Medulla oblongata (tissue), 1 donor: ENCODE data around the gene FAM9C.
A peak's percentile ranks its signal among the peaks of the same experiment; 100 is the strongest.

Experiments used
- DNase-seq: peaks from one replicate; pipeline ENCODE4 v3.0.0-alpha.2; 2015; ENCODE audit errors: extremely low spot score

FAM9C gene

DNA sequence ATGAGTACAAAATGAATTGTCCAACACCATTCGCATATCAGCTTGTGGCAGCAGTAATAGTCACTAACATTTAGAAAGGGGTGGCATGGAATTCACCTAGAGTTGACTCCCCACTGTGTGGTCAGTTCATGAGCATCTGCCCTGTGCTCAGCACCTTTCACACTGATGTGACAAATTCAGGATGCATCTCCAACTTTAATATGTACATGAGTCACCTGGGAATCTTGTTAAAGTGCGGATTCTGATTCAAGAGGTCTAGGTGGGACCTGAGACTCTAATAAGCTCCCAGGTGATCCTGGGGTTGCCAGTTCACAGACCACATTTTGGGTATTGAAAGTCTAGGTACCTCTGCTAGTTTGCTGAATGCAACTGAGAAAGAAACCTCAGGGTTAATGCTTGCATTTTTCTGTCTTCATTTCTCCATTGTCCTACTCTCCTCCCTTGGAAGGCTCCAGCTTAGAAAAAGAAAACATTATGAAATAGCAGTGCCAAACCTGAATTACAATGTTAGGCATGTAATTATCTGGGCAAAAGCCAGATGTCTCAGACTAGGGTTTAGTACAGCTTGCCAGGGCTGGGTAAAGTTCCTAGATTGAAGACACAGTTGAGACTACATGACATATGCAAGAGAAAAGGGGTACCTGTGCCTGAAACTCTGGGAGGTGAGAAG, 36.8 kb downstream of the FAM9C start:
- no peak for DNase-seq

DNA sequence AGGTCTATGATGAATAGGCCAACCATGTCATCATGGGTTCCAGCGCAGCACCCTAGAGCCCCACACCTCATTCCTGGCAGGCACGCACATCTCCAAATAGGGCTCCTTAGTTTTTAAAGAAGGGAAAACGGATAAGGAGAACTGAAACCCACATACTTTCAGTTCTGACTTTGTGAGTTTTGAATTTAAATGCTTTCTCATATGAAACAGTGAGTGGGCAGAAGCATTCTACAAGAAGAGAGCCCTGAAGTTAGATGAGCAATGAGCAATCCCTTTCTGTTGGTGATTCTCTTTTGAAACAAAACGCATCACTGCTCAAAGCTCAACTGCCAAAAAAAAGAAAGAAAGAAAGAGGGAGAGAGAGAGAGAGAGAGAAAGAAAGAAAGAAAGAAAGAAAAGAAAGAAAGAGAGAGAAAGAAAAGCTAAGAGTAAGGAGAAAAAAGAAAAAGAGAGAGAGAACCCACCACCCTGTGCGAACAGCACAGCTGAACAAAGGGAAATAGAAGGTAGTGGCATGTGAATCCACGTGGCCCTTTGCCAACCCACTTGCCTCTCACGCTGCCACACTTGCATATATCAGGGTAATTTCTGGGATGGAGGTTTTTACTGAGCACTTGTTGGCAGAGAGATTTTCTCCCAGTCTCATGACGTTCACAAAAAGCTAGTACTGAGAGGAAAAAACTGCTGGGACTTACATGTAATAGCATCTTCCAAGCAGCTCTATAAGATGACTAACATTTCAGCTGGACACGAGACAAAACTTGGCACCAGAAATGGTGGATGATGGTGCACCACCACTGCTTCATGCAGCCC, 38.6 kb downstream of the FAM9C start:
- peak; percentile 52 for DNase-seq

DNA sequence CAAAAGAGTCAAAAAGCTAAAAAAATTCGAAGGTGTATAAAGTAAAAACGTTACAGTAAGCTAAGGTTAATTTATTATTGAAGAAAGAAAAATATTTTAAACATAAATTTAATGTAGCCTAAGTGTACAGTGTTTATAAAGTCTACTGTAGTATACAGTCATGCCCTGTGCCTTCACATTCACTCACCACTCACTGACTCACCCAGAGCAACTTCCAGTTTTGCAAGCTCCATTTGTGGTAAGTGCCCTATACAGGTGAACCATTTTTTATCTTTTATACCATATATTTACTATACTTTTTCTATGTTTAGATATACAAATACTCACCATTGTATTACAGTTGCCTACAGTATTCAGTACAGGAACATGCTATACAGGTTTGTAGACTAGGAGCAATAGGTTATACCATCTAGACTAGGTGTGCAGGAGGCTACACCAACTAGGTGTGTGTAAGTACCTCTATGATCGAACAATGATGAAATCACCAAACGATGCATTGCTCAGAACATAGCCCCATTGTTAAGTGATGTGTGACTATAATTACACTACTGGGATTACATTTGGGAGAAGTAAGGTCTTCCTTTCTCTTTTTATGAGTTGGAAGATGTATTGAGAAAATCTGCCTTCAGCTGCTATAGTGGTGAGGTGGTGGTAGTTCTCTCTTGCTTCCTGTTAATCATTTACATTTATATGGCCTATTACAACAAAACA, 42.3 kb downstream of the FAM9C start:
- DNase-seq, result no peak

DNA sequence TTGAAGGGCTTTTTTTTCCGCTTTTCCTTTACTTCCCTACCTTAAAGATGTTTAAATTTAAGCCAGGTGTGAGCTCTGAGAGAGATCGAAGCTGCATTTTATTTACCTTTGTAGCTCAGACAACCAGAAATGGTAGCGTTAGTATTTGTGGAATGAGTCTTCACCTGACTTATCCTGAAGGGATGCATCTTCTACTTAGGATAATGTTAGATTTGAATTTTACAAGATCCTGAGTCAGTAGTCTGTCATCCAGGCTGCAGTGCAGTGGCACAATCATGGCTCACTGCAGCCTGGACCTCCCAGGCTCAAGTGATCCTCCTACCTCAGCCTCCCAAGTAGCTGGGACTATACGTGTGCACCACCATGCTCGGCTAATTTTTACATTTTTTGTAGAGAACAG, 43.3 kb downstream of the FAM9C start:
- DNase-seq, result no peak

DNA sequence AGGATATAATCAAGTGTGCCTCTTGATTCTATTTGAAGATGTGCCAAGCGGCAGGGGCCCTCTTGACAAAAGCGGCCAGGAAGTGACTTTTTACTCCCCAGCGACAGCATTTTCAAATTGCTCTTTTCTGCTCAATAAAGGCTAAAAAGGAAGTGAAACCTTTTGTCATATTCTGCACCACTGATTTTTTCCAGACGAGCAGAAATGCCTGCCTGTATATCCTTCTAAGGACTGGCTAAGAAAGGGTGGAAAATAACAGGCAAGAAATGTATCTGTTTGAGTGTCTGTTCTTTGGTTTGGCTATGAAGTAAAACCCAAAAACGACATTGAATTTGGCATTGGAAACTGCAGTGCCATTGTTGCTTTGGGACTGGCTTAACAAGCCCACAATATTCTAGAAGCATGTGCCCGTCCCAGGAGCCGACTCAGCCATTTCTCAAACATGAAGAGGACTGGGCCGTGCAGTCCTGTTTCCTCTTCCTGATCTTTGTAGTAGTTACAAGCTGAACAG, 44.1 kb downstream of the FAM9C start:
- DNase-seq, result peak; percentile 68

DNA sequence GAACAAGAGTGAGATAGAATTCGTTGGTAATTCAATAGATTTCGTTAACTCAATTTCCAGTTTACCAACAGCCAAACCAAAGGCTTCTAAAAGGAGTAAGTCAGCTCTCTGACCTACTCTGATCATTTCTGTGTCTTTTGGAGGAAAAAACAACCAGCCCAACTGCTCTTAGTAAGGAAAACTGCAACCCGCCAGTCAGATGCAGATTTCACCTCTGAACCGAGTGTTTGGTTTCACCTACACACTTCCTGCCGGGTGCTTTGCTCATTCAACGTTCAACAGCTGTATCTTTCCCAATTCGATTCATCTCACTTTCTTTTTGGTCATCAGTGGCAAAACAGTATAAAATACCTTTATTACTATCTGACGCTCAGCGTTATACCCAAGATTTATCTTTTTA, 45.0 kb downstream of the FAM9C start:
- DNase-seq, result no peak

DNA sequence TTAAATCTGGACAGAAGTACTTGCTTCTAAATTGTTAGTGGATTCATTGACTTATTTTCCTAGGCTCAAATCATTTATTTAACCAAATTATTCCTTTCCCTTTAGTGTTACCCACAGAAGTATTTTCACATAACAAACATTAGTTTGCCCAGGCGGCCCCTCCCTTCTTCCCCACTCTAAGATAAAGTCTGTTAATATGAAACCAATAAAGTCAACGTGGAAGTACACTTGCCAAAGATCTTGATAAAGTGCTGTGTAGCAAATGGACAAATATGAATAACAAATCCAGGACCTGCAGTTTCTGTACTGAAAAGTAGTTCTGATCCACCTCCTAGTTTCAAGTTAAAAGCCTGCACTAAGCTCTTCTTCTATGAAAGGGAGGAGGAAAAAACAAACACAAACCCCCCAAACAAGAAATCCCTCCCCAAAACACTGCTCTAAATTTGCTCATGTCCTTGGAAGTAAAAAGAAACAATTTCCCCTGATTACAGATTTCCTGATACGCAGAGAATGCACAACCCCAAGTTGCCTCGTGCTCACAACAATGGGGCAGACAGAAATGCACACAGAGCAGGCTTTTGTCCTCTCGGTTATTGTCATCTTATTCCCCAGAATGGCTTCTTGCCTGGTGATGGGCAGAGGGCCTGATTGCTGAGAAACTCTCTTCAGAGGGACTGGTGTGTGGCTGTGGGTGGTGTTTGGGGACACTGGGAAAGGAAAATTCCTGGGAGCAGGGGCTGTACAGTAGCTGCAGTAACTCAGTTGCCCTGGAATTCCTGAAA, 46.3 kb downstream of the FAM9C start:
- DNase-seq, result peak; percentile 85

DNA sequence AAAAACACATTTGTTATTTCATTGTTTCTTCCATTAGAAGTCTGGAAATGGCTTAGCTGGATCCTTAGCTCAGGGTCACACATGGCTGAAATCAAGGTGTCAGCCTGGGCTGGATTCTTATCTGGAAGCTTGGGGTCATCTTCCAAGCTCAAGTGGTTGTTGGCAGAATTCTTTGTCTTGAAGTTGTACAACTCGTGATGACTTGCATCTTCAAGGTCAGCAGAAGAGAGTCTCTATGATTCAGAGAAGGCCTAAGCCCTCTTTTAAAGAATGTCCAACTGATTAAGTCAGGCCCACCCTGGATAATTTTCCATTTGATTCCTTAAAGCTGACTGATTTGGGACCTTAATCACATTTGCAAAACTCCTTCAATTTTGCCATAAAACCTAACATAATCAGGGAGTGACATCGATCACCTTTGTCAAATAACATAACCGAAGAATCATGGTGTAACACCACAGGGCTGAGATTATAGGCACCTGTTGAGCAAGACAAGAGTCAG, 47.4 kb downstream of the FAM9C start:
- no peak for DNase-seq

DNA sequence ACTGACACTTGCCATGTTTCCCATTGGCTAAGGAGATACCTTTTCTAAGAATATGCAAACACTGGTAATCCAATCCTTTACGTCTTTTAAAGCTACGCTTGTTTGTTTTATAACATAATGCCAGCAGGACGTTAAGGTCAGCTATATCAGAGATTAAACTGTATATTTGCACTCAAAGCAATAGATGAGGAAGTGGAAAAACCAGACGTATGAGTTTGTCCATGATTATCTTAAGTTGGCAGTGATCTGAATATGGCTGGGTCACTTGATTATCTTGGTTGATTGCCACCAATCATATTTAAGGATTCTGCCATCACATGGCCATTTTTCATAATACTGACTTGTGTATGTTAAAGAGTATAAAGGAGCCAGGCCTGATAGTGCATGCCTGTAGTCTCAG, 50.1 kb downstream of the FAM9C start:
- no peak for DNase-seq

DNA sequence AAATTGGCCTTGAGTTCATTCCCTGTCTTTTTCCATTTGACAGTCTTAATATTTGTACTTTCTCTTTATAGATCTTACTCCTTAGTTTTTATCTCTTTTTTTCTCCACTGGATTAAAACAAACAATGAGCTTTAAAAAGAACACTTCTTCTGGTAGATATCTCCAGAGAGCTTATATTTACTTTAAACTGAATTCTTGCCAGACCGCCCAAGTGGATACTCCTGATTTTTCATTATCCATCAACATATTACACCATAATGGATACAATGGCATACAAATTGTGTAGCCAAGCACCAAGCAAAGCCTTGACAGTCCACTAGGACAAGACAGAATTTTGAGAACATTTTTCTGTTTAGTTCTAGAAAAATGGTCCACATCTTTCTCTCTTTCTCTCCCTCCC, 50.6 kb downstream of the FAM9C start:
- no peak for DNase-seq

DNA sequence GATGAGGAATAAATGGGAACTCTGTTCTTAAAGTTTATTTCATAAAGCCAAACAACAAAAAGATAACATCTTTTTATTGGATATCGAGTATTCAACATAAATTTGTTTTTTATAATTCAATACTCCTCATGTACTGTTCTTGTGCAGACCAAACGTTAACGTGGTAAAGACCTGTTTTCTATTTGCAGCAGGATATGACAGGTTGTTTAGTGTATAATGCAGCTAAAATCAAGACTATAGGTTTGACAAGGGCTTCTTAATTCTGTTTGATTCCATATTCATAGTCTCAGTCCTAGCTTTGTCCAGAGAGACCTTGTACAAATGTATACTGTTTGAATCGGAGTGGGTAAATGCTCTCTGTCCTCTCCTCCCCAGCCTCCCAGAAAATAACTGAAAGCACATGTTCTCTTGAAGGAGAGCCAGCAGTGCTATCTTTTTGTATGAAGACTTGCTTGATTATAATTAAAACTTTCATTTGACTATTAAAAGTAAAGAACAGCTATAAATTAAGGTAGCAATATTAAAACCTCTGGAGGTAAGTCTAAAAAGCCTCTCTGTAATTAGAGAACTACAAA, 51.8 kb downstream of the FAM9C start:
- no peak for DNase-seq

DNA sequence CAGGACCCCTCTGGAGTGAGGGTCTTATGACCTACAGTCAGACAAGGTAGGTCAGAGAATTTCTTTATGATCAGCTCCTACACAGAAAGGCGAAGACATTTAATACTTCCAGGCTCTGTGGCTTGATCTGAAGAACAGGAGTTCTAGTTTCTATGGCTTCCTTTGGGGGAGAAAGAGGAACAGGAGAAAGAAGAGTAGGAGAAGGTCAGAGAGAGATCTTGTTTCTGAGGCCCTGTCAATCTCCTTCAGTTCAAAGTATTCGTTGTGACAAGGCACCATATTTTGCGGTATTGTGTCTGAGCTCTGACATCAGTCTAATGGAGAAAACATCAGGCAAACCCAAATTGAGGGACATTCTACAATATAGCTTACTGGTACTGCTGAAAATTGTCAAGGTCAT, 52.8 kb downstream of the FAM9C start:
- no peak for DNase-seq

DNA sequence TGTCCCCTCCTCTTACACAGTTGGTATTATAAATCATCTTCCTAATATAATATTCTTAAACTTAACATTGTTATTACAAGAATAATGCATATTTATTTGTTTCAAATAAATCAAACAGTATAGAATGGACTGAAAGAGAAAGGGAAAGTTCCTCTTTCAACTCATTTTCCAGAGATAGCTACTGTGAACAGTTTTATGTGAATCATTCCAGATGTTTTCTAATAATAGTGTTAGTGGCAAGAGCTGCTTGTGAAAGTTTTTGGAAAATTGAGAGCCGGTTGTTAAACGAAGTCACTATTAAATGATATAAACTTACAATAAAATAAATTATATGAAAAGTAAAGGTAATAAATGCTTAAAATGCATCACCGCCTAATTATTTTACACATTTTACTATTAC, 55.0 kb downstream of the FAM9C start:
- DNase-seq, result no peak

DNA sequence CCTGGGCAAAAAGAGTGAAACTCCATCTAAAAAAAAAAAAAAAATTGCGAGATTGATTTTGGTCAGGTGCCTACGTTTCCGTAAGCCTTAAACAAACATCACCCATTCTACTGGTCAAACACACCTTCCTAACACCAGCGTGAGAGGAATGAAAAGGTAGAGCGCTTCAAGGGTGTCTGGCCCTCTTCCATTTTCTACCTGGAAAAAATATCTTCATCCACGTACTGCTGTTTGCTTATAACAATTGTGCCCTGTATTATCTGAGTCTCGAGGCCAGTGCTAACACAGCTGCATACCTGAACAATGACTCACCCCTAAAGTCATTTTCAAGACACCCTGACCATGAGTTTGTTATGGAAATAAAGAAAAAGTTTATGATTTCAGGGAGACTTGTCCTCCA, 55.6 kb downstream of the FAM9C start:
- DNase-seq, result no peak

DNA sequence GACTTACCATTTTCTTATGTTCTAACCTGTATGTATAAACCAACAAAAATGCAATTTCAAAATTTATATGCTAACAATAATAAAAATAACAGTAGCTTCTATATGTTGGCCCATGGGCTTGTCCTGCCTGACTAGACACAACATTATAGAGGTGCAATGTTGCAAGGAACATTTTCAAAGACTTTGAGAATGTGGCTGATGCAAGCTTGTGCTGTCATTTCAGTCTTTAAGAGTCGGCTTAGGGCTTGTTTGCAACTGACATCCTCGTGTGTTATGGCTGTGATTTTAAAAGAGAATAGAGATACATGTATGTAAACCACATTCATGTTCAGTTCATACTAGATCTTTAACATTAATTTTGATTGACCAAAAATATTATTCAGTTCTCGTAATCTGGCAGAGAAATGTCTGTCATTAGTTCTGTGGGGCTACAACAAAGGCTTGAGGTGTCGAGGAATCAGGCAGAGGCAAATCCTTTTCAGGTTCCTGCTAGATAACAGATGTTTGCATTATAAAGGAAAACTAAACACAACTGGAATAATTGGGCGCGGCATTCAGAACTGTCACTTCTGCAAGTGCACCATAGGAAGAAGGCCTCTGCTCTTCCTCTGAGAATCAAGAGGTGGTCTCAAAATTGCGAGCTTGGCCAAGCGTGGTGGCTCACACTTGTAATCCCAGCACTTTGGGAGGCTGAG, 56.4 kb downstream of the FAM9C start:
- no peak for DNase-seq

DNA sequence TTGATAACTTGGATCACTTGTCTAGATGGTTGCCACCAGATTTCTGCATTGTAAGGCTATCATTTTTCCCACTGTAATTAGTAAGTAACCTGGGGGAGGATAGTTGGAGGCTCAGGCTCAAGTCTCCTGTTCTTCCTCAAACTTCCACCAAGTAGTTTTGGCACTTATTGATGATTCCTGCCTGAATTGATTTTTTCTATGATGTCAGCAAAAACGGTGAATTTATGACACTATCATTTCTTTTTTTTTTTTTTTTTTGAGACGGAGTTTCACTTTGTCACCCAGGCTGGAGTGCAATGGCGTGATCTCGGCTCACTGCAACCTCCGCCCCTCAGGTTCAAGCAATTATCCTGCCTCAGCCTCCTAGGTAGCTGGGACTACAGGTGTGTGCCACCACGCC, 57.1 kb downstream of the FAM9C start:
- no peak for DNase-seq

DNA sequence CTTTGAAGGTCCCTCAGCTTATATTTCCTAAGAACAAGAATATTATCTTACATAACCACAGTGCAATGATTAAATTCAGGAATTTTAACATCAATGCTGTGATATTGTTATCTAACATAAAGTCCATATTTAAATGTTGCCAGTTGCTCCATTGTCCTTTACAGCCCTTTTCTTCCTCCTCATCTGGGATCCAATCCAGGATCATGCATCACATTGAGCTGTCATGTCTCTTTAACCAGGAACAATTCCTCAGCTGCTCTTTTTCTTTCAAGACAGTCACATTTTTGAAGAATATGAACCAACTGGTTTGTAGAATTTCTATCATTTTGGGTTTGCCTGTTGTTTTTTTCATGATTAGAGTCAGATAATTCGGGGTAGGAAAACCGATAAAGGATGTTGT, 57.5 kb downstream of the FAM9C start:
- DNase-seq, result no peak

DNA sequence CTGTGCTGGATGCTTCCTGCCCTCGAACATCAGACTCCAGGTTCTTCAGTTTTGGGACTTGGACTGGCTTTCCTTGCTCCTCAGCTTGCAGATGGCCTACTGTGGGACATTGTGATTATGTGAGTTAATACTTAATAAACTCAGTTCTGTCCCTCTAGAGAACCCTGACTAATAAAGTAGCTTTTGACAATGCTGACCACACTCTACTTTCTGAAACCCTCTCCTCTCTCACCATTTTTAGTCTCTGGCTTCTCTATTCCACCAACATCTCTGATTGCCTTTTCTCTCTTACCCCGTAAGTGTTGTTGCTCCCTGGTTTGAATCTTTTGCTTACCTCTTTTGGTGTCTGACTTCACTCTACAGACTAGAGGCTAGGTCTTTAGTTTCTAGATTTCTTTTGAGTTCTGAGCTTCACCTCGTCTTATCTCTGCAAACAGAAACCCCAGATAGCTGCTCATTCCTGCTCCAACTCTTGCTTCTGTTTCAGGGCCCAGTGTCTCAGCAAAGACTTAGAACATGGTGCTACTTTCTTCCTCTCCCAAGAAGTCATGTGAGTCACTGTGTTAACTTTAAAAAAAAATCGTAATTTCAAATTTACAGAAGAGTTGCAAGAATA, 58.1 kb downstream of the FAM9C start:
- DNase-seq, result no peak
